KOPT-K1 (cell line): ENCODE results near the gene ZGRF1.
"Not testable (repeated sequence)": the region's sequence is repeated elsewhere in the genome, so short reads cannot be mapped to it uniquely, and the experiment has no call there.

Experiments
- H3K27ac ChIP-seq: fragments of 200-600 bp; sonication (generic); 2 replicates; pipeline ENCODE4 v1.5.1; 2016; ENCODE audit warnings: antibody characterized with exemption, mild to moderate bottlenecking, low read depth, low read length; ENCODE audit not compliant: poor library complexity, severe bottlenecking
- H3K36me3 ChIP-seq: fragments of 200-600 bp; sonication (generic); 2 replicates; pipeline ENCODE4 v1.5.1; 2017; ENCODE audit warnings: antibody characterized with exemption, mild to moderate bottlenecking, low read length, moderate library complexity; ENCODE audit not compliant: insufficient read depth
- H3K9me3 ChIP-seq: fragments of 200-600 bp; sonication (generic); 2 replicates; pipeline ENCODE4 v1.5.1; 2017; ENCODE audit warnings: antibody characterized with exemption, low read length, mild to moderate bottlenecking; ENCODE audit not compliant: insufficient read depth, poor library complexity, severe bottlenecking

ZGRF1 gene

GRCh38 chr4:112647785-112648184 lies 11.1 kb upstream of the ZGRF1 start:
- H3K36me3 ChIP-seq: peaks cover 83% of the 10 kb centered on the region

GRCh38 chr4:112646632-112647537 lies 10.2 kb upstream of the ZGRF1 start:
- H3K27ac ChIP-seq: no peak overlapping the region
- H3K9me3 ChIP-seq: no peaks in the 10 kb centered on the region
- peaks cover 81% of the 10 kb centered on the region for H3K36me3 ChIP-seq

More at GRCh38 chr4:112647785-112648184, 11.1 kb upstream of the ZGRF1 start:
- Histone ChIP-seq H3K27ac (no peak overlapping the region), H3K9me3 (no peaks in the 10 kb centered on the region)

- H3K9me3 ChIP-seq: no peaks in the 10 kb centered on the region
- no peak overlapping the region for H3K27ac ChIP-seq
- peaks cover 72% of the 10 kb centered on the region for H3K36me3 ChIP-seq
These were observed 9.0 kb upstream of the ZGRF1 start for GRCh38 chr4:112645541-112646329.

- H3K9me3 ChIP-seq, H3K27ac ChIP-seq: not testable (repeated sequence)
- H3K36me3 ChIP-seq: peaks cover 65% of the 10 kb centered on the region
These were observed 8.2 kb upstream of the ZGRF1 start for GRCh38 chr4:112644595-112645535.

- H3K36me3 ChIP-seq: peaks cover 43% of the 10 kb centered on the region
- no peaks in the 10 kb centered on the region for H3K9me3 ChIP-seq
- H3K27ac ChIP-seq: no peak overlapping the region
These were observed 5.8 kb upstream of the ZGRF1 start for GRCh38 chr4:112642526-112642925.

- Histone ChIP-seq H3K9me3 (no peaks in the 10 kb centered on the region), H3K27ac (peak overlapping the region; percentile 91)
These were observed 800 bp upstream of the ZGRF1 start for GRCh38 chr4:112637552-112637866.

GRCh38 chr4:112633477-112634235 lies 3.1 kb downstream of the ZGRF1 start:
- H3K36me3 ChIP-seq: peaks cover 42% of the 10 kb centered on the region
- no peak overlapping the region for H3K27ac ChIP-seq
- no peaks in the 10 kb centered on the region for H3K9me3 ChIP-seq

More at GRCh38 chr4:112637552-112637866, 800 bp upstream of the ZGRF1 start:
- peaks cover 10% of the 10 kb centered on the region for H3K36me3 ChIP-seq

GRCh38 chr4:112626228-112626627 lies 10.5 kb downstream of the ZGRF1 start:
- Histone ChIP-seq H3K27ac (no peak overlapping the region), H3K9me3 (no peaks in the 10 kb centered on the region), H3K36me3 (peaks cover 92% of the 10 kb centered on the region)

- Histone ChIP-seq H3K27ac (no peak overlapping the region), H3K36me3 (peaks cover 69% of the 10 kb centered on the region), H3K9me3 (no peaks in the 10 kb centered on the region)
These were observed 19.7 kb downstream of the ZGRF1 start for GRCh38 chr4:112616984-112617383.

GRCh38 chr4:112612814-112613213 lies 23.9 kb downstream of the ZGRF1 start:
- not testable (repeated sequence) for H3K27ac ChIP-seq, H3K9me3 ChIP-seq
- H3K36me3 ChIP-seq: peaks cover 68% of the 10 kb centered on the region

- Histone ChIP-seq H3K36me3 (peaks cover 98% of the 10 kb centered on the region), H3K9me3 (no peaks in the 10 kb centered on the region), H3K27ac (no peak overlapping the region)
These were observed 32.1 kb downstream of the ZGRF1 start for GRCh38 chr4:112604589-112604988.

GRCh38 chr4:112594993-112595392 lies 41.7 kb downstream of the ZGRF1 start:
- H3K27ac ChIP-seq: no peak overlapping the region
- peaks cover 54% of the 10 kb centered on the region for H3K36me3 ChIP-seq
- no peaks in the 10 kb centered on the region for H3K9me3 ChIP-seq

GRCh38 chr4:112593438-112594133 lies 43.1 kb downstream of the ZGRF1 start:
- Histone ChIP-seq H3K27ac (no peak overlapping the region), H3K9me3 (no peaks in the 10 kb centered on the region)

GRCh38 chr4:112592717-112593116 lies 44.0 kb downstream of the ZGRF1 start:
- Histone ChIP-seq H3K36me3 (peaks cover 65% of the 10 kb centered on the region), H3K27ac (no peak overlapping the region), H3K9me3 (no peaks in the 10 kb centered on the region)

More at GRCh38 chr4:112593438-112594133, 43.1 kb downstream of the ZGRF1 start:
- peaks cover 61% of the 10 kb centered on the region for H3K36me3 ChIP-seq
